H1 (cell line): ENCODE data around the gene TRIM32. TPM values are rescaled to one million over a fixed set of nuclear protein-coding genes. Genes with fewer than 3 reads are reported as not detected.

ENCODE experiments used
- CTCF ChIA-PET: fragments of 300-600 bp; sonication (Branson Sonifier 250); formaldehyde crosslinking; loops from one replicate; lab custom pipeline; 2021; ENCODE audit not compliant: partially characterized antibody; lab: Charles Lee
- POLR2A ChIA-PET: fragments of 300-600 bp; sonication (Branson Sonifier 250); formaldehyde crosslinking; loops from one replicate; lab custom pipeline; 2021; ENCODE audit warnings: inconsistent platforms; ENCODE audit not compliant: partially characterized antibody; lab: Charles Lee
- DNase-seq, 2 experiments: peaks; one replicate each; pipeline versions ENCODE4 v3.0.0 to v3.0.0-alpha.2; 2010 to 2022; ENCODE audit warnings: low spot score in 2 of 2, low read depth in 1 of 2, mixed read lengths in 1 of 2
- FAIRE-seq: peaks from 2 replicates; lab custom pipeline; 2011; peaks lifted over from hg19 to GRCh38; lab: Jason Lieb, UNC
- H2AFZ ChIP-seq: 2 replicates; pipeline ENCODE4 v1.8.1; 2012; ENCODE audit warnings: low read length, inconsistent platforms
- H2AK5ac ChIP-seq: 2 replicates; pipeline ENCODE4 v1.6.1; 2013; ENCODE audit warnings: low read depth, low read length
- H2BK120ac ChIP-seq: replicated peaks from 2 replicates; pipeline ENCODE3; 2013; ENCODE audit warnings: low read depth, low read length, inconsistent platforms
- H2BK12ac ChIP-seq: 2 replicates; pipeline ENCODE4 v1.6.1; 2013; ENCODE audit warnings: low read depth, low read length
- H2BK15ac ChIP-seq: 2 replicates; pipeline ENCODE4 v1.6.1; 2013; ENCODE audit warnings: low read length
- H2BK20ac ChIP-seq: 2 replicates; pipeline ENCODE4 v1.6.1; 2013; ENCODE audit warnings: low read length
- H2BK5ac ChIP-seq: 2 replicates; pipeline ENCODE4 v1.6.1; 2013; ENCODE audit warnings: low read depth, low read length
- H3K14ac ChIP-seq: 2 replicates; pipeline ENCODE4 v1.6.1; 2013; ENCODE audit warnings: inconsistent platforms; ENCODE audit not compliant: insufficient read length
- H3K18ac ChIP-seq: 2 replicates; pipeline ENCODE4 v1.6.1; 2013; ENCODE audit warnings: low read length; ENCODE audit errors: extremely low read depth
- H3K23ac ChIP-seq: 2 replicates; pipeline ENCODE4 v1.6.1; 2013; ENCODE audit warnings: inconsistent platforms; ENCODE audit not compliant: insufficient read length
- H3K23me2 ChIP-seq: 2 replicates; pipeline ENCODE4 v1.6.1; 2013; ENCODE audit warnings: low read depth, low read length
- H3K27ac ChIP-seq: 2 replicates; pipeline ENCODE4 v1.6.1; 2011; ENCODE audit warnings: low read depth, low read length, inconsistent platforms
- H3K27me3 ChIP-seq, 4 experiments: replicated peaks in 1 of 4; 1 replicate in 1 of 4; 2 replicates in 3 of 4; pipeline versions ENCODE4 v1.6.1 to v1.8.1; 2011 to 2013; ENCODE audit warnings: low read length in 3 of 4, mild to moderate bottlenecking in 3 of 4, inconsistent platforms in 2 of 4, mixed read lengths in 2 of 4, moderate library complexity in 1 of 4; ENCODE audit not compliant: control insufficient read depth in 3 of 4, insufficient read depth in 3 of 4; ENCODE audit errors: extremely low read depth in 1 of 4
- H3K36me3 ChIP-seq, 4 experiments: 2 replicates each; pipeline versions ENCODE4 v1.6.1 to v1.8.1; 2011 to 2013; ENCODE audit warnings: mild to moderate bottlenecking in 4 of 4, low read length in 3 of 4, moderate library complexity in 2 of 4, control low read depth in 1 of 4, inconsistent platforms in 1 of 4; ENCODE audit not compliant: insufficient read depth in 4 of 4, control insufficient read depth in 2 of 4
- H3K4ac ChIP-seq: replicated peaks from 2 replicates; pipeline ENCODE3; 2013; ENCODE audit warnings: low read length, low read depth, mixed read lengths, inconsistent platforms; ENCODE audit not compliant: insufficient read length
- H3K4me1 ChIP-seq, 4 experiments: replicated peaks in 1 of 4; 1 replicate in 1 of 4; 2 replicates in 3 of 4; pipeline versions ENCODE4 v1.6.1 to v1.8.1; 2011 to 2013; ENCODE audit warnings: low read length in 3 of 4, inconsistent platforms in 2 of 4, mixed read lengths in 1 of 4; ENCODE audit not compliant: insufficient read depth in 4 of 4, control insufficient read depth in 3 of 4
- H3K4me2 ChIP-seq, 2 experiments: 2 replicates each; pipeline versions ENCODE4 v1.6.1 to v1.8.1; 2011 to 2013; ENCODE audit warnings: low read depth in 2 of 2, low read length in 2 of 2, control low read depth in 1 of 2, inconsistent platforms in 1 of 2, mild to moderate bottlenecking in 1 of 2; ENCODE audit not compliant: insufficient read depth in 1 of 2
- H3K4me3 ChIP-seq, 4 experiments: fragments of 200-600, 300-600 bp in 1 of 4; sonication (generic), shearing (Covaris generic), sonication (Bioruptor Twin) in 1 of 4; 2 replicates each; pipeline versions ENCODE4 v1.5.1 to v1.8.1; 2011 to 2016; ENCODE audit warnings: low read length in 4 of 4, low read depth in 3 of 4, control low read depth in 2 of 4, inconsistent platforms in 2 of 4, mild to moderate bottlenecking in 2 of 4, mixed read lengths in 1 of 4, moderate library complexity in 1 of 4; ENCODE audit not compliant: insufficient read depth in 2 of 4; ENCODE audit errors: extremely low read depth in 1 of 4
- H3K56ac ChIP-seq: replicated peaks from 2 replicates; pipeline ENCODE3; 2013; ENCODE audit warnings: low read depth, mild to moderate bottlenecking, mixed read lengths, low read length, inconsistent platforms; ENCODE audit not compliant: insufficient read length
- H3K79me1 ChIP-seq: 2 replicates; pipeline ENCODE4 v1.6.1; 2013; ENCODE audit warnings: low read depth, low read length, control low read depth
- H3K79me2 ChIP-seq, 2 experiments: 2 replicates each; pipeline versions ENCODE4 v1.6.1 to v1.8.1; 2012 to 2013; ENCODE audit warnings: low read length in 2 of 2, mild to moderate bottlenecking in 2 of 2, inconsistent platforms in 1 of 2; ENCODE audit not compliant: insufficient read depth in 2 of 2, control insufficient read depth in 1 of 2
- H3K9ac ChIP-seq, 4 experiments: replicated peaks in 1 of 4; 1 replicate in 1 of 4; 2 replicates in 3 of 4; pipeline versions ENCODE4 v1.6.1 to v1.8.1; 2011 to 2013; ENCODE audit warnings: low read depth in 3 of 4, low read length in 3 of 4, control low read depth in 2 of 4, mild to moderate bottlenecking in 2 of 4, moderate library complexity in 2 of 4, inconsistent platforms in 1 of 4; ENCODE audit errors: extremely low read depth in 1 of 4
- H3K9me3 ChIP-seq, 2 experiments: 2 replicates each; pipeline versions ENCODE4 v1.6.1 to v1.8.1; 2012 to 2013; ENCODE audit warnings: mild to moderate bottlenecking in 2 of 2, moderate library complexity in 2 of 2, control low read depth in 1 of 2, inconsistent platforms in 1 of 2, low read depth in 1 of 2, low read length in 1 of 2, mixed read lengths in 1 of 2; ENCODE audit not compliant: insufficient read depth in 2 of 2
- H4K20me1 ChIP-seq, 2 experiments: replicated peaks in 1 of 2; 2 replicates each; pipeline versions ENCODE3 to v1.8.1; 2011 to 2013; ENCODE audit warnings: inconsistent platforms in 2 of 2, low read length in 2 of 2, mild to moderate bottlenecking in 1 of 2; ENCODE audit not compliant: insufficient read depth in 2 of 2, control insufficient read depth in 1 of 2
- H4K5ac ChIP-seq: 2 replicates; pipeline ENCODE4 v1.6.1; 2013; ENCODE audit warnings: low read length, low read depth, mixed read lengths, inconsistent platforms; ENCODE audit not compliant: insufficient read length
- H4K8ac ChIP-seq: 2 replicates; pipeline ENCODE4 v1.8.0; 2013; ENCODE audit warnings: mild to moderate bottlenecking, moderate library complexity, low read length, inconsistent platforms; ENCODE audit not compliant: insufficient read depth; ENCODE audit errors: extremely low read depth
- H4K91ac ChIP-seq: replicated peaks from 2 replicates; pipeline ENCODE3; 2013; ENCODE audit warnings: low read length, mixed read lengths, inconsistent platforms; ENCODE audit not compliant: insufficient read length
- CBX5 ChIP-seq: fragments of 300-800, 300-1000 bp; sonication (generic); IDR thresholded peaks from 2 replicates; pipeline ENCODE4 v1.7.1; 2016; ENCODE audit warnings: antibody characterized with exemption, low read length, low read depth
- JUN ChIP-seq: IDR thresholded peaks from 2 replicates; pipeline ENCODE4 v1.6.1; 2011; ENCODE audit warnings: low read depth, mild to moderate bottlenecking, improper control_type of control experiment, low read length
- JUND ChIP-seq: IDR thresholded peaks from 2 replicates; pipeline ENCODE4 v1.6.1; 2011; ENCODE audit warnings: mild to moderate bottlenecking, improper control_type of control experiment, low read length
- POLR2AphosphoS5 ChIP-seq: IDR thresholded peaks from 2 replicates; pipeline ENCODE4 v1.6.1; 2011; ENCODE audit warnings: low read depth, low read length
- RFX5 ChIP-seq: IDR thresholded peaks from 2 replicates; pipeline ENCODE4 v1.6.1; 2011; ENCODE audit warnings: low read depth, low read length, improper control_type of control experiment, borderline replicate concordance
- SIRT6 ChIP-seq: IDR thresholded peaks from one replicate; pipeline ENCODE4 v1.7.1; 2012; ENCODE audit warnings: low read length, inconsistent platforms
- SP4 ChIP-seq: IDR thresholded peaks from 2 replicates; pipeline ENCODE4 v1.6.1; 2012; ENCODE audit warnings: low read length, inconsistent platforms
- SUZ12 ChIP-seq: fragments of 200-600 bp; sonication (generic); IDR thresholded peaks from 2 replicates; pipeline ENCODE4 v1.6.1; 2012; ENCODE audit warnings: mild to moderate bottlenecking, inconsistent platforms, low read length, moderate library complexity, mixed read lengths
- TBP ChIP-seq: IDR thresholded peaks from 2 replicates; pipeline ENCODE4 v1.6.1; 2011; ENCODE audit warnings: low read depth, low read length, improper control_type of control experiment
- ZNF274 ChIP-seq: IDR thresholded peaks from 2 replicates; pipeline ENCODE4 v1.7.0; 2012; ENCODE audit warnings: low read length, borderline replicate concordance; ENCODE audit errors: extremely low read depth
- WGBS, 2 experiments: shearing (Covaris generic) in 1 of 2; methylation state at CpG; one replicate each; pipeline versions ENCODE4 v1.1.6 to v1.1.7; 2013 to 2015; ENCODE audit warnings: low lambda C conversion rate in 2 of 2, mixed read lengths in 2 of 2, inconsistent platforms in 1 of 2, low coverage in 1 of 2, missing lambda C conversion rate in 1 of 2; ENCODE audit not compliant: insufficient replicate concordance in 2 of 2, insufficient coverage in 1 of 2, insufficient read length in 1 of 2; ENCODE audit errors: extremely low coverage in 1 of 2, missing lambda C conversion rate in 1 of 2; 5-methylcytosine and 5-hydroxymethylcytosine counted together
- polyA plus RNA-seq, 7 experiments: library from polyadenylated mRNA; depleted of rRNA in 3 of 7; stranded (reverse) in 5 of 7; unstranded in 2 of 7; fragments of >200 nt in 5 of 7; fragments of 200-250 nt in 2 of 7; gene quantifications; 1 replicate in 5 of 7; 2 replicates in 1 of 7; 4 replicates in 1 of 7; pipeline versions ENCODE4 v1.2.1 to v1.2.3, GENCODE V29; 2011 to 2013; ENCODE audit warnings: missing spikeins in 2 of 7, mixed read lengths in 2 of 7
- total RNA-seq: library from RNA; stranded (reverse); fragmentation: NEBNext Ultra II Directional; extraction: Animal tissue kit (Norgen Biotek cat#: 25700); gene quantifications from 2 replicates; pipeline ENCODE4 v1.2.1, GENCODE V29; 2021

The TRIM32 gene
- total and polyA plus RNA-seq, 2 of the 8 experiments (the other 6 are each of a cell fraction or from before 2014, with no cell fraction given) = 10.5 to 17.3 TPM

DNA sequence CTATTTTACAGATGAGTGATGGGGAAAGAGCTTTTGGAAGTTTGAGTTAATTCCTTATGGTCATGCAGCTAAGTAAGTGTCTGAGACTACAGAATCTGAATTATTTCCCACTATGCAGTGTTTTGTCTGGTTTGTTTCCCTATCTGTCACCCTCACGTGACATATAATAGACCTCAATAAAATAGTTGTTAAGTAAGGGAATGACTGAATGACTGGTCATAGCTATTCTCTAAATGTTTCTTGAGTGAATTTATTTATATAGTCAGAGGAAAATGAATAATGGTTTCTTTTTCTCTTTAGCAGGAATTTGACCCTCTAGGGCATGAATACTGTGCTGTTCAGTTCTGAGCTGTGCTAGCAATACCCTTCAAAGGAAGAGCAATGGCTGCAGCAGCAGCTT lies 10.3 kb downstream of the TRIM32 start:
- Histone ChIP-seq H3K27me3 (no peaks in the 10 kb centered on the region), H3K27ac (no peak overlapping the region), H2BK5ac (no peak overlapping the region), H2BK12ac (no peak overlapping the region), H3K36me3 (peaks cover 0 to 32% (median 17%) of the 10 kb centered on the region in 4 experiments; a peak in 6 of 8 replicates), H3K9ac (no peak overlapping the region), H3K4me3 (no peak overlapping the region), H2BK20ac (no peak overlapping the region), H4K20me1 (peaks cover 0 to 4% of the 10 kb centered on the region in 2 experiments), H2BK120ac (no peak overlapping the region), H3K14ac (no peak overlapping the region), H2BK15ac (no peak overlapping the region), H3K4me2 (no peak overlapping the region), H4K5ac (no peak overlapping the region), H3K4ac (no peak overlapping the region), H3K23ac (no peak overlapping the region), H3K79me1 (no peaks in the 10 kb centered on the region; the same call in 1 of the 2 replicates), H2AFZ (no peak overlapping the region), H3K4me1 (no peaks in the 10 kb centered on the region), H3K9me3 (no peaks in the 10 kb centered on the region), H3K23me2 (no peaks in the 10 kb centered on the region), H4K91ac (no peak overlapping the region), H3K79me2 (peaks cover 0 to 7% of the 10 kb centered on the region in 2 experiments; a peak in 1 of 4 replicates), H4K8ac (no peak overlapping the region; the same call in 1 of the 2 replicates), H3K56ac (no peak overlapping the region), H3K18ac (no peak overlapping the region), H2AK5ac (no peak overlapping the region)
- 90% methylated on average over 1 of the region's 1 CpG; no CpG with 5 or more reads in 1 of the 2 experiments for WGBS, 2 experiments
- DNase-seq = no peak
- no peak for FAIRE-seq
- no peak for TF ChIP-seq ZNF274
- no peak for TF ChIP-seq SUZ12
- no peak for TF ChIP-seq RFX5
- no peak for TF ChIP-seq SP4
- TF ChIP-seq TBP = no peak
- TF ChIP-seq JUN = no peak
- no peak for TF ChIP-seq JUND
- no peak for TF ChIP-seq CBX5
- no peak for TF ChIP-seq SIRT6
- TF ChIP-seq POLR2AphosphoS5 = no peak
- ChIA-PET POLR2A (interaction anchor here (1.3 kb wide), 1 partner anchor 13 kb away, joined by 3 read pairs; no protein-coding TSS in a partner anchor), CTCF (interaction anchor here (1.3 to 2.2 kb wide), 2 partner anchors 9 to 163 kb away, joined by 3 to 7 read pairs; no protein-coding TSS in a partner anchor)
